GM23338 (cell line): ENCODE results near the gene CACNA1S. TPM values are rescaled to one million over a fixed set of nuclear protein-coding genes. Genes with fewer than 3 reads are reported as not detected.

Experiments
- ATAC-seq: fragments of 200-7000 bp; cut with Tn5 transposase; 3 replicates; pipeline ENCODE4 v1.9.1; 2020
- DNase-seq: peaks from one replicate; pipeline ENCODE4 v3.0.0-alpha.2; 2015; ENCODE audit warnings: low spot score
- H2AFZ ChIP-seq: fragments of 200-600 bp; sonication (generic); 2 replicates; pipeline ENCODE4 v1.8.0; 2016; ENCODE audit warnings: antibody characterized with exemption, mild to moderate bottlenecking, moderate library complexity
- H3F3A ChIP-seq: fragments of 200-600 bp; sonication (generic); replicated peaks from 2 replicates; pipeline ENCODE4 v1.8.0; 2017; ENCODE audit warnings: antibody characterized with exemption, mixed run types, low read depth
- H3K27ac ChIP-seq: fragments of 200-600 bp; sonication (generic); 2 replicates; pipeline ENCODE4 v1.6.1; 2016; ENCODE audit warnings: low read depth
- H3K27me3 ChIP-seq: fragments of 200-600 bp; sonication (generic); 2 replicates; pipeline ENCODE4 v1.8.0; 2016; ENCODE audit warnings: mild to moderate bottlenecking, mixed run types, moderate library complexity; ENCODE audit not compliant: insufficient read depth
- H3K36me3 ChIP-seq: fragments of 200-600 bp; sonication (generic); 2 replicates; pipeline ENCODE4 v1.8.0; 2016; ENCODE audit warnings: mild to moderate bottlenecking; ENCODE audit not compliant: insufficient read depth
- H3K4me1 ChIP-seq: fragments of 200-600 bp; sonication (generic); 2 replicates; pipeline ENCODE4 v1.8.0; 2016; ENCODE audit warnings: mild to moderate bottlenecking, moderate library complexity; ENCODE audit not compliant: insufficient read depth
- H3K4me2 ChIP-seq: fragments of 200-600 bp; sonication (generic); 2 replicates; pipeline ENCODE4 v1.7.1; 2017; ENCODE audit warnings: mixed run types
- H3K4me3 ChIP-seq: fragments of 200-600 bp; sonication (generic); 2 replicates; pipeline ENCODE4 v1.6.1; 2016; ENCODE audit warnings: mixed run types
- H3K79me2 ChIP-seq: fragments of 200-600 bp; sonication (generic); replicated peaks from 2 replicates; pipeline ENCODE4 v1.8.0; 2017; ENCODE audit warnings: mild to moderate bottlenecking; ENCODE audit not compliant: insufficient read depth
- H3K9me2 ChIP-seq: fragments of 200-600 bp; sonication (generic); 2 replicates; pipeline ENCODE4 v1.8.0; 2017; ENCODE audit not compliant: insufficient read depth
- H4K20me1 ChIP-seq: fragments of 200-600 bp; sonication (generic); replicated peaks from 2 replicates; pipeline ENCODE4 v1.8.0; 2017; ENCODE audit warnings: mild to moderate bottlenecking; ENCODE audit not compliant: insufficient read depth
- H3K27ac Mint-ChIP-seq: 2 replicates; pipeline ENCODE4 v1.8.0; 2020; ENCODE audit warnings: inconsistent platforms, mild to moderate bottlenecking, moderate library complexity, mixed read lengths
- H3K27me3 Mint-ChIP-seq: 3 replicates; pipeline ENCODE4 v1.8.0; 2022; ENCODE audit warnings: low read depth, mild to moderate bottlenecking, moderate library complexity, mixed read lengths, inconsistent platforms; ENCODE audit not compliant: insufficient read depth, poor library complexity
- H3K36me3 Mint-ChIP-seq: 3 replicates; pipeline ENCODE4 v1.8.0; 2021; ENCODE audit warnings: low read depth, mild to moderate bottlenecking, inconsistent platforms, moderate library complexity, mixed read lengths
- H3K4me1 Mint-ChIP-seq: 3 replicates; pipeline ENCODE4 v1.8.0; 2020; ENCODE audit warnings: mild to moderate bottlenecking, inconsistent platforms, mixed read lengths
- H3K4me3 Mint-ChIP-seq: 3 replicates; pipeline ENCODE4 v1.8.0; 2021; ENCODE audit warnings: moderate library complexity, mild to moderate bottlenecking, inconsistent platforms, mixed read lengths
- H3K9me3 Mint-ChIP-seq: 3 replicates; pipeline ENCODE4 v1.8.0; 2020; ENCODE audit warnings: moderate library complexity, mild to moderate bottlenecking, inconsistent platforms, mixed read lengths
- CTCF ChIP-seq, 2 experiments: fragments of 200-600 bp in 1 of 2; sonication (generic) in 1 of 2; conservative IDR thresholded peaks; 2 replicates each; pipeline versions ENCODE4 v1.5.1 to v1.6.1; 2016 to 2017; ENCODE audit warnings: antibody characterized with exemption in 2 of 2, low read depth in 2 of 2, mild to moderate bottlenecking in 2 of 2, moderate library complexity in 1 of 2
- ETS1 ChIP-seq: IDR thresholded peaks from 2 replicates; pipeline ENCODE4 v1.6.1; 2016; ENCODE audit warnings: antibody characterized with exemption
- EZH2 ChIP-seq: fragments of 200-600 bp; sonication (generic); IDR thresholded peaks from one replicate; pipeline ENCODE4 v1.8.0; 2017; ENCODE audit warnings: antibody characterized with exemption, mild to moderate bottlenecking, low read depth; ENCODE audit not compliant: unreplicated experiment
- EZH2phosphoT487 ChIP-seq: fragments of 200-600 bp; sonication (generic); IDR thresholded peaks from one replicate; pipeline ENCODE4 v1.8.1; 2018; ENCODE audit warnings: antibody characterized with exemption; ENCODE audit not compliant: unreplicated experiment
- JUNB ChIP-seq: IDR thresholded peaks from one replicate; pipeline ENCODE4 v1.6.1; 2016; ENCODE audit warnings: antibody characterized with exemption; ENCODE audit not compliant: unreplicated experiment
- NANOG ChIP-seq: IDR thresholded peaks from 2 replicates; pipeline ENCODE4 v1.6.1; 2016; ENCODE audit warnings: antibody characterized with exemption, borderline replicate concordance
- POLR2AphosphoS5 ChIP-seq: IDR thresholded peaks from 2 replicates; pipeline ENCODE4 v1.6.1; 2016; ENCODE audit warnings: antibody characterized with exemption, low read depth
- REST ChIP-seq: IDR thresholded peaks from one replicate; pipeline ENCODE4 v1.6.1; 2018; ENCODE audit warnings: antibody characterized with exemption; ENCODE audit not compliant: unreplicated experiment
- STAT1 ChIP-seq: IDR thresholded peaks from one replicate; pipeline ENCODE4 v1.6.1; 2016; ENCODE audit warnings: antibody characterized with exemption; ENCODE audit not compliant: unreplicated experiment
- ZNF114 ChIP-seq: fragments of 250-450 bp; sonication (Bioruptor Pico); IDR thresholded peaks from 2 replicates; pipeline ENCODE4 v1.5.0; 2020; ENCODE audit warnings: mild to moderate bottlenecking, moderate library complexity
- polyA plus RNA-seq: library from polyadenylated mRNA; unstranded; fragments of >200 nt; fragmentation: Nextera tagmentation; extraction: Ambion mirVana; gene quantifications from 2 replicates; pipeline ENCODE4 v1.2.1, GENCODE V29; 2016
- total RNA-seq: library from RNA; depleted of rRNA; stranded (reverse); fragments of >200 nt; shearing (Covaris generic); gene quantifications from 2 replicates; pipeline ENCODE4 v1.2.3, GENCODE V29; 2014

The CACNA1S gene
- total and polyA plus RNA-seq, 2 experiments from 2014 or later: 0.03 TPM; not detected in 1

GRCh38 chr1:201065686-201066085 is 46.5 kb downstream of the CACNA1S start (continued):
- TF ChIP-seq STAT1 (no peak), NANOG (no peak), CTCF (conservative IDR thresholded peaks at IDR 0.05; ENCODE audit: low read depth in 2 of 2) (no peak), REST (no peak)

GRCh38 chr1:201064806-201065205 is 47.4 kb downstream of the CACNA1S start:
- peaks cover 2% of the 10 kb centered on the region; the same call in 2 of the 3 replicates for H3K9me3 Mint-ChIP-seq
- H3K4me3 Mint-ChIP-seq: no peak overlapping the region
- no peak overlapping the region for H3K27ac ChIP-seq
- H2AFZ ChIP-seq: no peak overlapping the region
- H3K79me2 ChIP-seq: no peaks in the 10 kb centered on the region
- H3K4me1 ChIP-seq: peaks cover 7% of the 10 kb centered on the region
- H3K36me3 Mint-ChIP-seq: no peaks in the 10 kb centered on the region
- ATAC-seq (no peak), DNase-seq (no peak)
- H3K27ac Mint-ChIP-seq: no peak overlapping the region
- no peak for TF ChIP-seq JUNB
- H4K20me1 ChIP-seq: no peaks in the 10 kb centered on the region
- H3K36me3 ChIP-seq: no peaks in the 10 kb centered on the region
- H3K4me2 ChIP-seq: no peak overlapping the region
- H3K27me3 ChIP-seq: no peaks in the 10 kb centered on the region
- no peaks in the 10 kb centered on the region for H3K9me2 ChIP-seq
- peaks cover 2% of the 10 kb centered on the region for H3K27me3 Mint-ChIP-seq
- no peak overlapping the region for H3K4me3 ChIP-seq
- no peaks in the 10 kb centered on the region for H3F3A ChIP-seq
- H3K4me1 Mint-ChIP-seq: peaks cover 11% of the 10 kb centered on the region

- no peaks in the 10 kb centered on the region for H3K79me2 ChIP-seq
- H3K4me1 ChIP-seq: peaks cover 10% of the 10 kb centered on the region
- TF ChIP-seq JUNB (no peak), EZH2phosphoT487 (no peak), NANOG (no peak), ZNF114 (CRISPR knock-in tag) (no peak), REST (no peak), ETS1 (no peak), CTCF (conservative IDR thresholded peaks at IDR 0.05; ENCODE audit: low read depth in 2 of 2) (no peak), EZH2 (no peak), POLR2AphosphoS5 (no peak)
These were observed 49.1 kb downstream of the CACNA1S start for GRCh38 chr1:201063145-201063544.

More at GRCh38 chr1:201063145-201063544, 49.1 kb downstream of the CACNA1S start:
- Histone ChIP-seq H4K20me1 (no peaks in the 10 kb centered on the region), H2AFZ (no peak overlapping the region), H3K9me2 (peaks cover 10% of the 10 kb centered on the region), H3K27me3 (no peaks in the 10 kb centered on the region), H3K4me2 (no peak overlapping the region), H3K4me3 (no peak overlapping the region), H3K36me3 (no peaks in the 10 kb centered on the region), H3K27ac (no peak overlapping the region), H3F3A (no peaks in the 10 kb centered on the region)
- DNase-seq (no peak), ATAC-seq (no peak)
- Mint-ChIP-seq H3K27me3 (peaks cover 5% of the 10 kb centered on the region), H3K36me3 (no peaks in the 10 kb centered on the region), H3K9me3 (peaks cover 2% of the 10 kb centered on the region; the same call in 2 of the 3 replicates), H3K27ac (no peak overlapping the region), H3K4me1 (peaks cover 18% of the 10 kb centered on the region), H3K4me3 (no peak overlapping the region)
